Measurements from ENCODE around the gene NDNF. TPM values are rescaled to one million over a fixed set of nuclear protein-coding genes. Genes with fewer than 3 reads are reported as not detected.

Gene NDNF
- total and polyA plus RNA-seq, 9 of the 15 experiments (the other 6 are each of a cell fraction or from before 2014, with no cell fraction given), result not detected

DNA sequence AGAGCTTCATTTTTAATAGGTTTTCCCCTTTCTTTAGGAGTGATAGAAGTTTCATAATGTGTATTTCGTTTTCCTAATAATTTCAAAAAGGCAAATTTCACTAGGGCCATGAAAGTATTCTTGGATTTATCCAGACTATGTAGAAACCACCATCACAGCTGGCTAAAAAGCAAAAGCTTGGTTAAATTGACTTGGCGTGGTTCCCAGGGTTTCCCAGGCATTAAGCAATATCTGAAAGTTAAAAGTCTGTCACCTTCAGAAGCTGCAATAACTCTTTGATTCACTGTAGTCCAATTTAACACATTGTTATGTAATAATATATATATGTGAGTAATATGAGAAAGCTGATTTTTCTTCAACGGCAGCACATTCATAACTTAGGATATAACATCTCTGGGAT, 38.3 kb downstream of the NDNF start:
- intact Hi-C loops (cut with micrococcal nuclease), result no loop called here
- TF ChIP-seq, protein P1, sequence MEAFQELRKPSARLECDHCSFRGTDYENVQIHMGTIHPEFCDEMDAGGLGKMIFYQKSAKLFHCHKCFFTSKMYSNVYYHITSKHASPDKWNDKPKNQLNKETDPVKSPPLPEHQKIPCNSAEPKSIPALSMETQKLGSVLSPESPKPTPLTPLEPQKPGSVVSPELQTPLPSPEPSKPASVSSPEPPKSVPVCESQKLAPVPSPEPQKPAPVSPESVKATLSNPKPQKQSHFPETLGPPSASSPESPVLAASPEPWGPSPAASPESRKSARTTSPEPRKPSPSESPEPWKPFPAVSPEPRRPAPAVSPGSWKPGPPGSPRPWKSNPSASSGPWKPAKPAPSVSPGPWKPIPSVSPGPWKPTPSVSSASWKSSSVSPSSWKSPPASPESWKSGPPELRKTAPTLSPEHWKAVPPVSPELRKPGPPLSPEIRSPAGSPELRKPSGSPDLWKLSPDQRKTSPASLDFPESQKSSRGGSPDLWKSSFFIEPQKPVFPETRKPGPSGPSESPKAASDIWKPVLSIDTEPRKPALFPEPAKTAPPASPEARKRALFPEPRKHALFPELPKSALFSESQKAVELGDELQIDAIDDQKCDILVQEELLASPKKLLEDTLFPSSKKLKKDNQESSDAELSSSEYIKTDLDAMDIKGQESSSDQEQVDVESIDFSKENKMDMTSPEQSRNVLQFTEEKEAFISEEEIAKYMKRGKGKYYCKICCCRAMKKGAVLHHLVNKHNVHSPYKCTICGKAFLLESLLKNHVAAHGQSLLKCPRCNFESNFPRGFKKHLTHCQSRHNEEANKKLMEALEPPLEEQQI (IDR thresholded peaks at IDR 0.05), result no peak
- TF ChIP-seq KDM1A (IDR thresholded peaks at IDR 0.05), result no peak
- TF ChIP-seq, protein P2, sequence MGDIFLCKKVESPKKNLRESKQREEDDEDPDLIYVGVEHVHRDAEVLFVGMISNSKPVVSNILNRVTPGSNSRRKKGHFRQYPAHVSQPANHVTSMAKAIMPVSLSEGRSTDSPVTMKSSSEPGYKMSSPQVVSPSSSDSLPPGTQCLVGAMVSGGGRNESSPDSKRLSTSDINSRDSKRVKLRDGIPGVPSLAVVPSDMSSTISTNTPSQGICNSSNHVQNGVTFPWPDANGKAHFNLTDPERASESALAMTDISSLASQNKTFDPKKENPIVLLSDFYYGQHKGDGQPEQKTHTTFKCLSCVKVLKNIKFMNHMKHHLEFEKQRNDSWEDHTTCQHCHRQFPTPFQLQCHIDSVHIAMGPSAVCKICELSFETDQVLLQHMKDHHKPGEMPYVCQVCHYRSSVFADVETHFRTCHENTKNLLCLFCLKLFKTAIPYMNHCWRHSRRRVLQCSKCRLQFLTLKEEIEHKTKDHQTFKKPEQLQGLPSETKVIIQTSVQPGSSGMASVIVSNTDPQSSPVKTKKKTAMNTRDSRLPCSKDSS (IDR thresholded peaks at IDR 0.05; ENCODE audit: low read depth, partially characterized antibody), result no peak
- TF ChIP-seq, protein P3, sequence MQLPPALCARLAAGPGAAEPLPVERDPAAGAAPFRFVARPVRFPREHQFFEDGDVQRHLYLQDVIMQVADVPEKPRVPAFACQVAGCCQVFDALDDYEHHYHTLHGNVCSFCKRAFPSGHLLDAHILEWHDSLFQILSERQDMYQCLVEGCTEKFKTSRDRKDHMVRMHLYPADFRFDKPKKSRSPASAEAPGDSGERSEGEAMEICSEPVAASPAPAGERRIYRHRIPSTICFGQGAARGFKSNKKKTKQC (CRISPR knock-in tag; IDR thresholded peaks at IDR 0.05), result no peak
- no peak for TF ChIP-seq ZNF79 (CRISPR knock-in tag; IDR thresholded peaks at IDR 0.05; ENCODE audit: low read depth)
- no peak for TF ChIP-seq RBM25 (IDR thresholded peaks at IDR 0.05; ENCODE audit: low read depth, low read length, severe bottlenecking)
- TF ChIP-seq, protein P4, sequence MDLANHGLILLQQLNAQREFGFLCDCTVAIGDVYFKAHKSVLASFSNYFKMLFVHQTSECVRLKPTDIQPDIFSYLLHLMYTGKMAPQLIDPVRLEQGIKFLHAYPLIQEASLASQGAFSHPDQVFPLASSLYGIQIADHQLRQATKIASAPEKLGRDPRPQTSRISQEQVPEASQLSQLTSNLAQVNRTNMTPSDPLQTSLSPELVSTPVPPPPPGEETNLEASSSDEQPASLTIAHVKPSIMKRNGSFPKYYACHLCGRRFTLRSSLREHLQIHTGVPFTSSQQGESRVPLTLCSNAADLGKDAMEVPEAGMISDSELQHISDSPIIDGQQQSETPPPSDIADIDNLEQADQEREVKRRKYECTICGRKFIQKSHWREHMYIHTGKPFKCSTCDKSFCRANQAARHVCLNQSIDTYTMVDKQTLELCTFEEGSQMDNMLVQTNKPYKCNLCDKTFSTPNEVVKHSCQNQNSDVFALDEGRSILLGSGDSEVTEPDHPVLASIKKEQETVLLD (IDR thresholded peaks at IDR 0.05), result no peak
- TF ChIP-seq PYGO2 (tag; IDR thresholded peaks at IDR 0.05), result no peak
- no peak for TF ChIP-seq RHOXF2B (CRISPR knock-in tag; conservative IDR thresholded peaks at IDR 0.05)
- TF ChIP-seq ILF3 (IDR thresholded peaks at IDR 0.05; ENCODE audit: borderline replicate concordance), result no peak
- no peak for TF ChIP-seq PHTF2 (CRISPR knock-in tag; IDR thresholded peaks at IDR 0.05)
- FAIRE-seq (no peak), ATAC-seq (no peak), DNase-seq (ENCODE audit: extremely low read depth in 1 of 4, low spot score in 3 of 4) (no peak)
- in situ Hi-C loops (cut with MboI), result no loop called here
- POLR2A ChIA-PET, result no interaction called here
- BruUV-seq (replicated peaks), result no TSS peak
- Histone ChIP-seq H3K27me3 (ENCODE audit: control insufficient read depth in 2 of 2, insufficient read depth in 2 of 2, low read length in 2 of 2) (no peaks in the 10 kb centered on the region), H3K4me2 (ENCODE audit: insufficient read depth, low read length) (no peak overlapping the region), H3K4me1 (replicated peaks in 1 of 2; ENCODE audit: control insufficient read depth in 2 of 2, insufficient read depth in 2 of 2, low read length in 2 of 2) (no peaks in the 10 kb centered on the region), H3K9ac (ENCODE audit: insufficient read depth in 1 of 2, low read depth in 2 of 2, low read length in 2 of 2) (no peak overlapping the region), H4K20me1 (replicated peaks; ENCODE audit: control insufficient read depth, insufficient read depth, low read length) (no peaks in the 10 kb centered on the region), H3K9me1 (ENCODE audit: control insufficient read depth, insufficient read depth, low read length) (no peaks in the 10 kb centered on the region), H3K27ac (ENCODE audit: extremely low read depth, low read depth, low read length) (no peak overlapping the region), H2AFZ (ENCODE audit: low read depth, low read length) (no peak overlapping the region), H3K79me2 (ENCODE audit: control insufficient read depth, insufficient read depth, low read length) (no peaks in the 10 kb centered on the region), H3K4me3 (no peak overlapping the region), H3K9me3 (replicated peaks; ENCODE audit: control insufficient read depth, insufficient read depth, low read depth, low read length) (no peaks in the 10 kb centered on the region), H3K36me3 (ENCODE audit: control insufficient read depth, insufficient read depth, low read length) (no peaks in the 10 kb centered on the region)
- CTCF ChIA-PET (ENCODE audit: low intra/inter-chr PET ratio), result no interaction called here
- WGBS (ENCODE audit: insufficient coverage, low coverage, missing lambda C conversion rate), result 0% methylated on average over 3 of the region's 3 CpGs

Measured in K562 (cell line).